Keratinocyte (primary cell): Measurements from ENCODE around the gene FAM83D. TPM values are rescaled to one million over a fixed set of nuclear protein-coding genes. Genes with fewer than 3 reads are reported as not detected.

ENCODE experiments used
- DNase-seq: peaks from one replicate; pipeline ENCODE4 v3.0.0-alpha.2; 2011; ENCODE audit warnings: low read depth, missing footprints, low spot score
- FAIRE-seq: peaks from 2 replicates; lab custom pipeline; 2011; peaks lifted over from hg19 to GRCh38; lab: Jason Lieb, UNC
- H2AFZ ChIP-seq: 2 replicates; pipeline ENCODE4 v1.6.0; 2012; ENCODE audit warnings: low read length, control low read depth, inconsistent platforms; ENCODE audit not compliant: control insufficient read depth
- H3K27ac ChIP-seq: 2 replicates; pipeline ENCODE4 v1.5.1; 2011; ENCODE audit warnings: low read length; ENCODE audit not compliant: control insufficient read depth, insufficient read depth
- H3K27me3 ChIP-seq: 3 replicates; pipeline ENCODE4 v1.6.0; 2011; ENCODE audit warnings: low read length; ENCODE audit not compliant: control insufficient read depth, insufficient read depth; ENCODE audit errors: extremely low read depth
- H3K36me3 ChIP-seq, 2 experiments: 2 replicates in 1 of 2; 3 replicates in 1 of 2; pipeline ENCODE4 v1.5.1; 2011; ENCODE audit warnings: low read length in 2 of 2, mild to moderate bottlenecking in 1 of 2; ENCODE audit not compliant: control insufficient read depth in 2 of 2, insufficient read depth in 2 of 2; ENCODE audit errors: extremely low read depth in 1 of 2
- H3K4me1 ChIP-seq: 3 replicates; pipeline ENCODE4 v1.5.1; 2011; ENCODE audit warnings: low read length; ENCODE audit not compliant: control insufficient read depth, insufficient read depth; ENCODE audit errors: extremely low read depth
- H3K4me2 ChIP-seq: 3 replicates; pipeline ENCODE4 v1.6.0; 2011; ENCODE audit warnings: low read depth, low read length; ENCODE audit not compliant: control insufficient read depth, insufficient read depth; ENCODE audit errors: extremely low read depth
- H3K4me3 ChIP-seq, 3 experiments: fragments of 200-600 bp in 1 of 3; sonication (generic) in 1 of 3; 2 replicates in 2 of 3; 3 replicates in 1 of 3; pipeline ENCODE4 v1.5.1; 2011 to 2016; ENCODE audit warnings: low read length in 3 of 3, mild to moderate bottlenecking in 3 of 3, control low read depth in 2 of 3, inconsistent platforms in 1 of 3, low read depth in 1 of 3, mixed read lengths in 1 of 3, mixed run types in 1 of 3, moderate library complexity in 1 of 3; ENCODE audit not compliant: control insufficient read depth in 2 of 3, insufficient read depth in 2 of 3; ENCODE audit errors: extremely low read depth in 1 of 3
- H3K79me2 ChIP-seq: 2 replicates; pipeline ENCODE4 v1.6.0; 2012; ENCODE audit warnings: low read length; ENCODE audit not compliant: control insufficient read depth, insufficient read depth
- H3K9ac ChIP-seq: 3 replicates; pipeline ENCODE4 v1.6.0; 2011; ENCODE audit warnings: low read length; ENCODE audit not compliant: control insufficient read depth, insufficient read depth; ENCODE audit errors: extremely low read depth
- H3K9me1 ChIP-seq: 3 replicates; pipeline ENCODE4 v1.6.0; 2011; ENCODE audit warnings: low read length; ENCODE audit not compliant: control insufficient read depth, insufficient read depth; ENCODE audit errors: extremely low read depth
- H3K9me3 ChIP-seq: 2 replicates; pipeline ENCODE4 v1.5.1; 2012; ENCODE audit warnings: low read depth, low read length; ENCODE audit not compliant: control insufficient read depth
- H4K20me1 ChIP-seq: 3 replicates; pipeline ENCODE4 v1.6.0; 2011; ENCODE audit warnings: low read length; ENCODE audit not compliant: control insufficient read depth, insufficient read depth; ENCODE audit errors: extremely low read depth
- CTCF ChIP-seq, 3 experiments: IDR thresholded peaks in 1 of 3; conservative IDR thresholded peaks in 1 of 3; optimal IDR thresholded peaks in 1 of 3; 2 replicates in 2 of 3; 3 replicates in 1 of 3; pipeline versions ENCODE3 to v1.5.1; 2011; ENCODE audit warnings: low read length in 3 of 3, mild to moderate bottlenecking in 3 of 3, moderate library complexity in 2 of 3, control low read depth in 1 of 3, inconsistent platforms in 1 of 3; ENCODE audit not compliant: insufficient read depth in 2 of 3; ENCODE audit errors: extremely low read depth in 1 of 3
- EZH2 ChIP-seq: IDR thresholded peaks from one replicate; pipeline ENCODE4 v1.6.1; 2012; ENCODE audit warnings: inconsistent platforms, mild to moderate bottlenecking, low read length, moderate library complexity
- dilution Hi-C: fragments of 300-500 bp; cut with MboI; formaldehyde crosslinking; loops from one replicate; pipeline ENCODE4 v1.7.0; 2020; ENCODE audit warnings: low sequenced_read_pairs; ENCODE audit not compliant: extremely low pct_ligation_motif_present
- polyA plus RNA-seq, 5 experiments: library from polyadenylated mRNA; depleted of rRNA in 3 of 5; stranded (reverse) in 3 of 5; stranded (forward) in 1 of 5; unstranded in 1 of 5; fragments of >200 nt; gene quantifications; 1 replicate in 1 of 5; 2 replicates in 3 of 5; 3 replicates in 1 of 5; pipeline versions ENCODE4 v1.2.1 to v1.2.3, GENCODE V29; 2011 to 2012; ENCODE audit warnings: missing spikeins in 2 of 5, low read depth in 1 of 5, low replicate concordance in 1 of 5

The FAM83D gene
- polyA plus RNA-seq, 1 donor (not counting 4 experiments of a cell fraction or from before 2014, with no cell fraction given): 32.1 TPM

GRCh38 chr20:38941726-38942389 lies 15.6 kb downstream of the FAM83D start:
- Histone ChIP-seq H3K4me3 (no peak overlapping the region), H3K4me1 (no peaks in the 10 kb centered on the region), H3K9me1 (peaks cover 3% of the 10 kb centered on the region), H3K27ac (no peak overlapping the region), H3K4me2 (no peak overlapping the region), H3K36me3 (peaks cover 1 to 47% of the 10 kb centered on the region in 2 experiments), H2AFZ (no peak overlapping the region), H3K9ac (no peak overlapping the region), H3K27me3 (no peaks in the 10 kb centered on the region), H3K79me2 (peaks cover 62% of the 10 kb centered on the region), H4K20me1 (peaks cover 2% of the 10 kb centered on the region), H3K9me3 (no peaks in the 10 kb centered on the region)
- TF ChIP-seq CTCF (optimal IDR thresholded peaks at IDR 0.05 in 1 of 3, IDR thresholded peaks at IDR 0.05 in 1 of 3, conservative IDR thresholded peaks at IDR 0.05 in 1 of 3; ENCODE audit: extremely low read depth in 1 of 3, insufficient read depth in 2 of 3, low read length in 3 of 3): peak in 1 of 3 experiments; percentile 27
- no peak for TF ChIP-seq EZH2
- no peak for DNase-seq
- no peak for FAIRE-seq
- dilution Hi-C loops: no loop called here

- dilution Hi-C loops: no loop called here
Observed at GRCh38 chr20:38945012-38945411, 18.8 kb downstream of the FAM83D start.

More at GRCh38 chr20:38945012-38945411, 18.8 kb downstream of the FAM83D start:
- Histone ChIP-seq H3K4me3 (no peak overlapping the region), H3K4me2 (no peak overlapping the region), H3K27me3 (no peaks in the 10 kb centered on the region), H3K9me1 (peaks cover 5% of the 10 kb centered on the region), H3K36me3 (peaks cover 1 to 41% of the 10 kb centered on the region in 2 experiments), H3K79me2 (peaks cover 35% of the 10 kb centered on the region), H3K9ac (no peak overlapping the region), H3K4me1 (no peaks in the 10 kb centered on the region), H3K9me3 (no peaks in the 10 kb centered on the region), H2AFZ (no peak overlapping the region), H4K20me1 (peaks cover 2% of the 10 kb centered on the region), H3K27ac (no peak overlapping the region)
- DNase-seq (no peak), FAIRE-seq (no peak)
- TF ChIP-seq EZH2 (no peak), CTCF (optimal IDR thresholded peaks at IDR 0.05 in 1 of 3, IDR thresholded peaks at IDR 0.05 in 1 of 3, conservative IDR thresholded peaks at IDR 0.05 in 1 of 3; ENCODE audit: extremely low read depth in 1 of 3, insufficient read depth in 2 of 3, low read length in 3 of 3) (no peak)
